Measurements from ENCODE around the gene DHX9. TPM values are rescaled to one million over a fixed set of nuclear protein-coding genes. Genes with fewer than 3 reads are reported as not detected.

DHX9 gene
- total and polyA plus RNA-seq, 9 donors: 102 to 161 (median 129) TPM

DNA sequence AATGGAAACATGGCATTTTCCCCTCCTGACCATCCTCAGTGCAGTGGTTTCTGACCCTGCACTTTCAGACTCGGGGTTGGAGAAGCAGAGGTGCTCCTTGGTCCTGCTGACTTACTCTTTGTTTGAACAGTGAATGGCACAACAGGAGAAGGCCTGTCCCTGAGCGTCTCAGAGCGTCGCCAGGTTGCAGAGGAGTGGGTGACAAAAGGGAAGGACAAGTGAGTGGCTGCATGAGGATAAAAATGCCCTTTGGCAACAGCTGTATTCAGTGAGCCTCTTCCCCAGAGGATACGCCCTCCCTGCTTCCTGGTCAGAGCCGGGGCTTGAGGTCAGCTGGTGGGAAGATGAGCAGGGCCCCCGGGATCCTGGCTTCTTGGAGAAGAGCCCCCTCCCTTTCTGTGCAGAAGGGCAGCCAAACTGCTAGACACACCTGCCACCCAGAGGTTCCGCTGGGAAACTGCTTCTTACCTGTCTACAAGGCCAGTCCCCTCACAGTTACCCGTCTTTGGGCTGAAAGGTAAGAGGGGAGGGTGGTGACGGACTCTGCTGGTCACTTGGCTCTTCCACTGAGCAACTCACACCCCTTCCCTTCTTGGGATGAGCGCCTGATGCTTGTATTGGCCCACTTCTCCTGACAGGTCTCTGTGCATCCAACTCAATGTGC lies 33.0 kb upstream of the DHX9 start:
- no peak for DNase-seq
- no peak overlapping the region for H3K27ac ChIP-seq (ENCODE audit: low read length)
- no peaks in the 10 kb centered on the region for H3K9me3 ChIP-seq (replicated peaks; ENCODE audit: control insufficient read depth, low read depth, low read length)
- H3K27me3 ChIP-seq (ENCODE audit: control insufficient read depth, insufficient read depth, low read length): no peaks in the 10 kb centered on the region
- no peak overlapping the region for H3K4me3 ChIP-seq (ENCODE audit: low read length)
- no peaks in the 10 kb centered on the region for H3K36me3 ChIP-seq (ENCODE audit: control insufficient read depth, insufficient read depth, low read length)
- WGBS (ENCODE audit: insufficient coverage): 60% methylated on average over 5 of the region's 11 CpGs
- no peaks in the 10 kb centered on the region for H3K4me1 ChIP-seq (ENCODE audit: control insufficient read depth, insufficient read depth, low read length)

DNA sequence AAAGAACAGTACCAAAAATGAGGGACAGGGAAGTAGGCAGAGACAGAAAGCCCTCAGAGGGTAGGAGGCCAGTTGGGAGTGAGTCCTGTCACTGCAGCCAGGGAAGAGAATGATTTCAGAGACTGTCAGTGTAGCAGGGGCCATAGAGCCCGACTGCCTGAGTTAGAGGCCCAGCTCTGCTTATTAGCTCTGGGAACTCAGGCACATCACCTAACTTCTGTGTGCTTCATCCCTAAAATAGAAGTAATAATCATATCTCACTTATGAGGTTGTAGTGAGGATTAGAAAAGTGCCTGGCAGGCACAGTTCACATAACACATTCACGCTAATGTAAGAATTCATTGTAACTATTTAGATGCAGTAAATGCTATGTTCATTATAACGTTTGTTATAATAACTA lies 31.2 kb upstream of the DHX9 start:
- Histone ChIP-seq H3K27ac (ENCODE audit: low read length) (no peak overlapping the region), H3K9me3 (replicated peaks; ENCODE audit: control insufficient read depth, low read depth, low read length) (no peaks in the 10 kb centered on the region), H3K27me3 (ENCODE audit: control insufficient read depth, insufficient read depth, low read length) (no peaks in the 10 kb centered on the region), H3K36me3 (ENCODE audit: control insufficient read depth, insufficient read depth, low read length) (no peaks in the 10 kb centered on the region), H3K4me1 (ENCODE audit: control insufficient read depth, insufficient read depth, low read length) (no peaks in the 10 kb centered on the region), H3K4me3 (ENCODE audit: low read length) (no peak overlapping the region)
- no peak for DNase-seq
- no CpG with 5 or more reads among the region's 3 CpGs for WGBS (ENCODE audit: insufficient coverage)

DNA sequence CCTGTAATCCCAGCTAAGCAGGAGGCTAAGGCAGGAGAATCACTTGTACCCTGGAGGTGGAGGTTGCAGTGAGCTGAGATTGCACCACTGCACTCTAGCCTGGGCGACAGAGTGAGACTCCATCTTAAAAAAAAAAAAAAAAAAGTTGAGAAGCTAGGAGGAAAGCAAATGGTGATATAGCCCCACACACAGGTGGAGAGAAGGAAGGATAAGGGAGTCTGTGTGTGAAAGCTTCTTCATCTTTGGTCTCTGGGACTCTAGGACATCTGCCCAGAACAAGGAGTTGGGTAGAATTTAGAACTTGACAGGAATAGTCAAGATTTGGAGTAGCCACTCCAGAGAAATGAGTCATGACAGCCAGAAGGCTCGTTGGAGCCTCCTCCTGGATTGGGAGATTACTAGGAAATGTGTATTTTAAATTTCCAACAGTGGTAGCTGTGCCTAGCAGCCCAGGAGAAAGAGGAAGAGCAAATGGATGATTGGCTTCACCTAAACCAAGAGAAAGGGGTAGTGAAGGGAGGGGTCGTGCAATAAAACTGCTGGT lies 29.7 kb upstream of the DHX9 start:
- Histone ChIP-seq H3K9me3 (replicated peaks; ENCODE audit: control insufficient read depth, low read depth, low read length) (no peaks in the 10 kb centered on the region), H3K4me3 (ENCODE audit: low read length) (no peak overlapping the region), H3K36me3 (ENCODE audit: control insufficient read depth, insufficient read depth, low read length) (no peaks in the 10 kb centered on the region), H3K27ac (ENCODE audit: low read length) (no peak overlapping the region), H3K27me3 (ENCODE audit: control insufficient read depth, insufficient read depth, low read length) (no peaks in the 10 kb centered on the region), H3K4me1 (ENCODE audit: control insufficient read depth, insufficient read depth, low read length) (no peaks in the 10 kb centered on the region)
- WGBS (ENCODE audit: insufficient coverage): no CpG with 5 or more reads among the region's 3 CpGs
- DNase-seq: no peak

DNA sequence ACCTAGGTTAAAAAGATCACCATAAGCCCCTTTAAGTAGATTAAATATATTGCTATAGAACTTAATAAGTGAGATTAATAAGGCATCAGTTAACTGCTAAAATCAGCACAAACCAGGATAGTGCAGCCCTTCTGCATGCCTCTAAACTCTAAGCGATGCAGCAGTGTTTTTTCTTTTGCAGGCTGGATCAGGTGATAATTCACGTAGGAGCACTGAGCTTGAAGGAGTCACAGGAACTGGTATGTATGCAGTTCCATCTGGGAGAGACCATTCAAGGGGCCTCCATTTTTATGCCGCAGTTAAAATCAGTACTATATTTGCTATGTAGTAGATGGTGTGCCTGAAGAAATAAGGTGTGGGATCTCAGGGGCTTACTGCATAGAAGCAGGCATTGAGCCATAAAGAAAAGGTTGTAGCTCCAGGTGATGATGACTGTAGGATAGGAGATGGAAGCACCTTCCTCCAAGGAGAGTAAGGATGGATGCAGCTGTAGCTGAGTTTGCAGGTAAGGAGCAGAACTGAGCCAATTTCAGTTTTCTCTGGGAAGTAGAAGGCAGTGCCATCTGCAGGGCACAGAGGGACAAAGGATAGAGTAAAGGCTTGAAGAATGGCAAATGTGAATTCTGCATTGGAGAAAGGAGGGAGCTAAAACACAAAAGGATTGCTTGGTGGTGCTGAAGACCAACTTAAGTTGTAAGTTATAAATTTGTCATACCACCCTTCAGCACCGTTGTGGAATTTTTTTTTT lies 27.0 kb upstream of the DHX9 start:
- Histone ChIP-seq H3K9me3 (replicated peaks; ENCODE audit: control insufficient read depth, low read depth, low read length) (no peaks in the 10 kb centered on the region), H3K4me1 (ENCODE audit: control insufficient read depth, insufficient read depth, low read length) (no peaks in the 10 kb centered on the region), H3K4me3 (ENCODE audit: low read length) (no peak overlapping the region), H3K36me3 (ENCODE audit: control insufficient read depth, insufficient read depth, low read length) (no peaks in the 10 kb centered on the region), H3K27ac (ENCODE audit: low read length) (no peak overlapping the region), H3K27me3 (ENCODE audit: control insufficient read depth, insufficient read depth, low read length) (no peaks in the 10 kb centered on the region)
- WGBS (ENCODE audit: insufficient coverage): 94% methylated on average over 2 of the region's 4 CpGs
- no peak for DNase-seq

DNA sequence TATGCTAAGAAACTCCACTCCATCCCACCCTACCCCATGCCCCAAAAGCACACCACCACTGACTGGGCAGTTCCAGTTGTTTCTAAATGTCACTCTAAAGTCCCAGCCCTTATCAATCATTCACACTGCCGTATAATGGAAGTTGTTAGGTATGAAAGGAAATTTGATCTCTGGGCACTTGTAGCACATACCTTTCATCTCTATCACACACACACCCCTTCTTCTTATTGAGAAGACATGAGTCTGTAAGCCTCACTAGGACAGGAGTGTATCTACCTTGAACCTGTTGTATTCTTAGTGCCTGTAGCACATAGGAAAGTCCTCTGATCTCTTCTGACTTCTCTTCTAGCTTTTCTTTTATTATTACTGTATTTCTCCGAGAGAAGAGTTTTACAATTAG lies 22.3 kb upstream of the DHX9 start:
- H3K4me3 ChIP-seq (ENCODE audit: low read length): no peak overlapping the region
- no peaks in the 10 kb centered on the region for H3K9me3 ChIP-seq (replicated peaks; ENCODE audit: control insufficient read depth, low read depth, low read length)
- no peaks in the 10 kb centered on the region for H3K4me1 ChIP-seq (ENCODE audit: control insufficient read depth, insufficient read depth, low read length)
- peaks cover 2% of the 10 kb centered on the region for H3K36me3 ChIP-seq (ENCODE audit: control insufficient read depth, insufficient read depth, low read length)
- no peak overlapping the region for H3K27ac ChIP-seq (ENCODE audit: low read length)
- no peak for DNase-seq
- no peaks in the 10 kb centered on the region for H3K27me3 ChIP-seq (ENCODE audit: control insufficient read depth, insufficient read depth, low read length)
- no CpG with 5 or more reads among the region's 2 CpGs for WGBS (ENCODE audit: insufficient coverage)

DNA sequence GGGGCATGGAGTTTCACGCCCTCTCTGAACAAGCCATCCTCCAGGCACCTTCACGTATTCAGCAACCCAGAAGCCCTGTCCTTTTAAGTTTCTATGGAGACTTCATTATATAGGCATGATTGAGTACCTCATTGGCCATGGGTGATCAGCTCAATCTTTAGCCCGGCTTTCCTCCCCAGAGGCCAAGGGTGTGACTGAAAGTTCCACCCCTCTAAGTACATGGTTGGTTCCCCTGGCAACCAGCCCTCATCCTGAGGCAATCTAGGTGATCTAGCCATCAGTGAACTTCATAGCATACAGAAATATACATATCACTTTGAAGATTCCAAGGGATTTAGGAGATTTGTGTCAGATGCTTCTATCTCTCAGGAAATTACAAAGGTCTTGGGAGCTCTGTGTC lies 21.3 kb upstream of the DHX9 start:
- Histone ChIP-seq H3K36me3 (ENCODE audit: control insufficient read depth, insufficient read depth, low read length) (peaks cover 2% of the 10 kb centered on the region), H3K4me1 (ENCODE audit: control insufficient read depth, insufficient read depth, low read length) (no peaks in the 10 kb centered on the region), H3K4me3 (ENCODE audit: low read length) (no peak overlapping the region), H3K9me3 (replicated peaks; ENCODE audit: control insufficient read depth, low read depth, low read length) (no peaks in the 10 kb centered on the region), H3K27me3 (ENCODE audit: control insufficient read depth, insufficient read depth, low read length) (no peaks in the 10 kb centered on the region), H3K27ac (ENCODE audit: low read length) (no peak overlapping the region)
- no peak for DNase-seq
- WGBS (ENCODE audit: insufficient coverage): 20% methylated on average over 1 of the region's 3 CpGs

DNA sequence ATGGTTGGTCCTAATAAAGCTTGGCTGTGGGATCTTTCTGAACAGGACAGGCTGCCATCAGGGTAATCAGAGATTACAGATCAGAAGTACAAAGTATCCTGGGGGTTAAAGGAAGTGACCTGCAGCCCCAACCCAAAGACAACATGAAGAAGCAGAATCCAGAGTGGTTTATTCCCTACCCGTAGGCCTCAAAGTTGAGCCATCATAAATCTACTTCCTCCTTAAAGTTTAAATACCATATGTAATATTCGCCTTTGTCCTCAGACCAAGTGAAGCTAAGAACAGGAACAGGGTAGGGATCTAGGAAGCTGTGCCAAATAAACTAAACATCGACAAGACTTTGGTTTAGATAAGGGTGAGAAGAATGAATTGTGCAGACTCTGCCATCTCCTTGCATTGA lies 15.9 kb upstream of the DHX9 start:
- Histone ChIP-seq H3K36me3 (ENCODE audit: control insufficient read depth, insufficient read depth, low read length) (peaks cover 3% of the 10 kb centered on the region), H3K27me3 (ENCODE audit: control insufficient read depth, insufficient read depth, low read length) (no peaks in the 10 kb centered on the region), H3K4me3 (ENCODE audit: low read length) (no peak overlapping the region), H3K4me1 (ENCODE audit: control insufficient read depth, insufficient read depth, low read length) (no peaks in the 10 kb centered on the region), H3K9me3 (replicated peaks; ENCODE audit: control insufficient read depth, low read depth, low read length) (no peaks in the 10 kb centered on the region), H3K27ac (ENCODE audit: low read length) (no peak overlapping the region)
- no peak for DNase-seq
- WGBS (ENCODE audit: insufficient coverage): no CpG with 5 or more reads among the region's 3 CpGs

DNA sequence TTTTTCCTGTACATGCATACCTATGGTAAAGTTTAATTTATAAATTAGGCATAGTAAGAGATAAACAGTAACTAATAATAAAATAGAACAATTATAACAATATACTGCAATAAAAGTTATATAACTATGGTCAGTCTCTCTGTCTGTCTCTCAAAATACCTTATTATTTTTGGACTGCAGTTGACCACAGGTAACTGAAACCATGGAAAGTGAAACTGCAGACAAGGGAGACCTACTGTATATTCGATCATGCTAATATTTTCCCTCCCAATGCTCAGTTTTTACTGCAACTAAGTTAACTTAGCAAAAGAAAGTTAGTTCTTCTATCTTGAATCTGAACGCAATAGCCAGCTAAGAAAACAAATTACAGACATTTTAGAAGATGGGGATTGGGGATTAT lies 12.3 kb upstream of the DHX9 start:
- no peak overlapping the region for H3K27ac ChIP-seq (ENCODE audit: low read length)
- H3K4me3 ChIP-seq (ENCODE audit: low read length): no peak overlapping the region
- no CpG with 5 or more reads among the region's 2 CpGs for WGBS (ENCODE audit: insufficient coverage)
- no peak for DNase-seq
- H3K36me3 ChIP-seq (ENCODE audit: control insufficient read depth, insufficient read depth, low read length): peaks cover 3% of the 10 kb centered on the region
- no peaks in the 10 kb centered on the region for H3K9me3 ChIP-seq (replicated peaks; ENCODE audit: control insufficient read depth, low read depth, low read length)
- H3K27me3 ChIP-seq (ENCODE audit: control insufficient read depth, insufficient read depth, low read length): no peaks in the 10 kb centered on the region
- no peaks in the 10 kb centered on the region for H3K4me1 ChIP-seq (ENCODE audit: control insufficient read depth, insufficient read depth, low read length)

DNA sequence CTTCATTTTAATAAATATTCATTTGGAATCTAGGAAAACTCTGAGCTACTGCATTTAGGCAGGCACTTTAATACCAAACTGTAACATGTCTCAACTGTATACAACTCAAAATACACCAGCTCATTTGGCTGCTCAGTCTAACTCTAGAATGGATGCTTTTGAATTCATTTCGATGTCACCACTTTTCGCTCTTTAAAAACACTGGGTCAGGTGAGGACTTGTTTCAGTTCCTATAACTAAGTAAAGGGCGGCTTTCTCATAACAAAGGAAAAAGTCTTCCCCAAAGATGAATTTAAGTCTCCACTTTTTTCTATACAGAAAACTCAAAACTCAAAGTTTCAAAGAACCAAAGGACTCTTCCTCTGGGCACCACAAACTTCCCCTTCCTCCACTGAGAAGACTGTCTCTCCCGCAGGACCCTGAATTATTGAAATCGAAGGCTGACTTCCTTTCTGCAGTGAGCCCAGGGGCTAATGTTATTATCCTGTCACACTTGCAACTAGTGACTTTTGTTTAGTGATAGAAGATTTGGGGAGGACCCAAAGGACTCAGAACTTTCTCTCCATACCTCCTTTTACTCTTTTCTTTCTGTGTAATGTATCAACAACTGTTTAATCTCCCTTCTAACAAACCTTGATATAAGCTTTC lies 9.7 kb upstream of the DHX9 start:
- H3K36me3 ChIP-seq (ENCODE audit: control insufficient read depth, insufficient read depth, low read length): peaks cover 3% of the 10 kb centered on the region
- 89% methylated on average over 3 of the region's 5 CpGs for WGBS (ENCODE audit: insufficient coverage)
- no peak overlapping the region for H3K4me3 ChIP-seq (ENCODE audit: low read length)
- no peaks in the 10 kb centered on the region for H3K9me3 ChIP-seq (replicated peaks; ENCODE audit: control insufficient read depth, low read depth, low read length)
- H3K27ac ChIP-seq (ENCODE audit: low read length): no peak overlapping the region
- no peaks in the 10 kb centered on the region for H3K4me1 ChIP-seq (ENCODE audit: control insufficient read depth, insufficient read depth, low read length)
- H3K27me3 ChIP-seq (ENCODE audit: control insufficient read depth, insufficient read depth, low read length): no peaks in the 10 kb centered on the region
- no peak for DNase-seq

DNA sequence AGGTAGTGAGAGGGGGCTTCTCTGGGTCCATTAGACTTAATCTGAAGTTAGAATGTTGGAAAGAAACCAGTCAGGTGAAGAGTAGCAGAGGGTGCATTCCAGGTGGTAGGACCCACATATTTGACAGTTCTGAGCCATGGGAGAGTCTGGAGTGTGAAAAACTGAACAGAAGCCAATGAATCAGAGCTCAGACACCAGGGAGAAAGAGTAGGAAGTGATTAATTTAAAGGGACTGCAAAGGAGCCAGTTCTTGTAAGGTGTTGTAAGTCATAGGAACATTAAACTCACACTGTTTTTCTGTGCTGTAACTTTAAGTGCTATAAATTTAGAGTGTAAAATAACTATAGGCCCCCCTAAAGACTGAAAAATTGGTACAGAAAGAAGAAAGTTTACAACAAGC lies 5.9 kb upstream of the DHX9 start:
- no peaks in the 10 kb centered on the region for H3K27me3 ChIP-seq (ENCODE audit: control insufficient read depth, insufficient read depth, low read length)
- H3K36me3 ChIP-seq (ENCODE audit: control insufficient read depth, insufficient read depth, low read length): no peaks in the 10 kb centered on the region
- DNase-seq: no peak
- H3K9me3 ChIP-seq (replicated peaks; ENCODE audit: control insufficient read depth, low read depth, low read length): no peaks in the 10 kb centered on the region
- no peak overlapping the region for H3K4me3 ChIP-seq (ENCODE audit: low read length)
- H3K4me1 ChIP-seq (ENCODE audit: control insufficient read depth, insufficient read depth, low read length): no peaks in the 10 kb centered on the region
- no peak overlapping the region for H3K27ac ChIP-seq (ENCODE audit: low read length)

Measured in muscle of leg (tissue), 11 donors.